ENCODE results near the gene SUPT3H.
"Not testable (repeated sequence)": the region's sequence is repeated elsewhere in the genome, so short reads cannot be mapped to it uniquely, and the experiment has no call there.

- TF ChIP-seq CTCF, POLR2AphosphoS5 (IDR thresholded peaks at IDR 0.05): not testable (repeated sequence)
Measured at GRCh38 chr6:45176373-45176772, 201.4 kb downstream of the SUPT3H start.
